Chondrocyte (in vitro differentiated cells): Measurements from ENCODE around the gene GPR89B. TPM values are rescaled to one million over a fixed set of nuclear protein-coding genes. Genes with fewer than 3 reads are reported as not detected.

ENCODE experiments used
- DNase-seq: peaks from one replicate; pipeline ENCODE4 v3.0.0; 2021; ENCODE audit warnings: mixed read lengths, low spot score
- H3K27ac Mint-ChIP-seq: one replicate; pipeline ENCODE4 v1.8.0; 2021; ENCODE audit warnings: mild to moderate bottlenecking, moderate library complexity, mixed read lengths; ENCODE audit not compliant: unreplicated experiment
- H3K27me3 Mint-ChIP-seq: 2 replicates; pipeline ENCODE4 v1.8.0; 2021; ENCODE audit warnings: low read depth, mixed read lengths
- H3K36me3 Mint-ChIP-seq: 2 replicates; pipeline ENCODE4 v1.8.0; 2021; ENCODE audit warnings: low read depth, mixed read lengths
- H3K4me1 Mint-ChIP-seq: 2 replicates; pipeline ENCODE4 v1.8.0; 2021; ENCODE audit warnings: low read depth, mild to moderate bottlenecking, mixed read lengths
- H3K4me3 Mint-ChIP-seq: one replicate; pipeline ENCODE4 v1.8.0; 2021; ENCODE audit warnings: mild to moderate bottlenecking, moderate library complexity, mixed read lengths; ENCODE audit not compliant: unreplicated experiment
- H3K9me3 Mint-ChIP-seq: 2 replicates; pipeline ENCODE4 v1.8.0; 2021; ENCODE audit warnings: low read depth, mixed read lengths
- total RNA-seq: library from RNA; stranded (reverse); gene quantifications from 3 replicates; pipeline ENCODE4 v1.2.1, GENCODE V29; 2021
- TF ChIP-seq, protein P1 (sequence below): fragments of 200-600 bp; sonication (generic); IDR thresholded peaks from 2 replicates; pipeline ENCODE4 v1.5.0; 2021; ENCODE audit warnings: antibody characterized with exemption, mild to moderate bottlenecking, moderate library complexity

Gene GPR89B
- total RNA-seq, 1 donor from 2014 or later = 8.8 TPM

DNA sequence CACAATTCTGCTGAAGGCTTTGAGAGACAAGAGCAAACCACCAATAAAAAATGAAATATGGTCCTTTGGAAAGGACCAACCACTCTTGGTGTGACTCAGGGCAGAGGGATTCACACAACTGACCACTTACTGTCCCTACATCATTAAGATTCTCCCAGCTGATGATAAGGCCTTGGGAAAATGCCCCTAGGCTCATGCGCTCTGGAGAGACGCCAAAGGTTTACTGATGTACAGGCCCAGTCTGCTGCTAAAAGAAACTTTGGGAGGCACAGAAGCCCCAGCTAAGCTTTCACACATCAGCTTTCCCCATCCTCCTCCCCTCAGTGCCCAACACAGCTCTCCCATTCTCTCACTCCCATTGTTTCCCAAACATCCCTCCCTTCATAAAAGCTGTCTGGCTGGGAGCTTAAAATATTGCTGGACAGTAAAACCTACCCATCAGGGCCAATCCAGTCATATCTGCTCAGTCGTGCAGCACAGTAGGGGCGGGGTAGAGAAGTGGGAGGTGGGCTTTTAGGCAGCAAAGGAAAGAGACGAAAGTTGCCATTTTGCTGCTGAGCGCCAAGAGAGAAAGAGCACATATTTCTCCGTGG is 25.9 kb upstream of the GPR89B start, which contains the start of gene GJA8:
TSS of gene GJA8 (plus strand) at position 543 of the 593 bp plus-strand sequence. CDS start 5,161 bp downstream, outside the sequence.
- Mint-ChIP-seq H3K4me1 (no peaks in the 10 kb centered on the region), H3K36me3 (no peaks in the 10 kb centered on the region), H3K9me3 (no peaks in the 10 kb centered on the region), H3K4me3 (no peak within 1 kb of the TSS), H3K27ac (no peak within 1 kb of the TSS), H3K27me3 (peaks cover 6% of the 10 kb centered on the region)
- TF ChIP-seq, protein P1, sequence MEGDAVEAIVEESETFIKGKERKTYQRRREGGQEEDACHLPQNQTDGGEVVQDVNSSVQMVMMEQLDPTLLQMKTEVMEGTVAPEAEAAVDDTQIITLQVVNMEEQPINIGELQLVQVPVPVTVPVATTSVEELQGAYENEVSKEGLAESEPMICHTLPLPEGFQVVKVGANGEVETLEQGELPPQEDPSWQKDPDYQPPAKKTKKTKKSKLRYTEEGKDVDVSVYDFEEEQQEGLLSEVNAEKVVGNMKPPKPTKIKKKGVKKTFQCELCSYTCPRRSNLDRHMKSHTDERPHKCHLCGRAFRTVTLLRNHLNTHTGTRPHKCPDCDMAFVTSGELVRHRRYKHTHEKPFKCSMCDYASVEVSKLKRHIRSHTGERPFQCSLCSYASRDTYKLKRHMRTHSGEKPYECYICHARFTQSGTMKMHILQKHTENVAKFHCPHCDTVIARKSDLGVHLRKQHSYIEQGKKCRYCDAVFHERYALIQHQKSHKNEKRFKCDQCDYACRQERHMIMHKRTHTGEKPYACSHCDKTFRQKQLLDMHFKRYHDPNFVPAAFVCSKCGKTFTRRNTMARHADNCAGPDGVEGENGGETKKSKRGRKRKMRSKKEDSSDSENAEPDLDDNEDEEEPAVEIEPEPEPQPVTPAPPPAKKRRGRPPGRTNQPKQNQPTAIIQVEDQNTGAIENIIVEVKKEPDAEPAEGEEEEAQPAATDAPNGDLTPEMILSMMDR = no peak
- no peak for DNase-seq

DNA sequence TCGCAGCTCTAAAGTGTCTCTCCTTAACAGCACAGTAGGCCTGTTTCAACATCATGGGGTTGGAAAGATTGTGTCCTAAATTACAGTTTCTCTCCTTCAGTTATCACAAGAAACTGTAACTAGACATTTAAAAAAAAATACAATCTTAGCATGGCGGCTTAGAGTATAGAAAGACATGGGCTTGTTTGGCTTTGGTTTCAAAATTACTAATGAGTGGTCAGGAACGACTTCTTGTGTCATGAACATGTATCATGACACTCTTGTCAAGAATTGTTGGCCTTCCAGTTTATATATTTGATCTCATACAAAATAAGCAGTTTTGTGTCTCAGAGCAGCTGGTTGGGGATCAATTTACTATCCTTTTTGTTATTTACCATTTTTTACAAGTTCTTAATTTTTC is 23.5 kb upstream of the GPR89B start:
- H3K4me3 Mint-ChIP-seq = no peak overlapping the region
- no peak overlapping the region for H3K27ac Mint-ChIP-seq
- no peaks in the 10 kb centered on the region for H3K36me3 Mint-ChIP-seq
- TF ChIP-seq, protein P1 = no peak
- H3K27me3 Mint-ChIP-seq = peaks cover 5% of the 10 kb centered on the region
- no peak for DNase-seq
- H3K4me1 Mint-ChIP-seq = no peaks in the 10 kb centered on the region
- no peaks in the 10 kb centered on the region for H3K9me3 Mint-ChIP-seq

DNA sequence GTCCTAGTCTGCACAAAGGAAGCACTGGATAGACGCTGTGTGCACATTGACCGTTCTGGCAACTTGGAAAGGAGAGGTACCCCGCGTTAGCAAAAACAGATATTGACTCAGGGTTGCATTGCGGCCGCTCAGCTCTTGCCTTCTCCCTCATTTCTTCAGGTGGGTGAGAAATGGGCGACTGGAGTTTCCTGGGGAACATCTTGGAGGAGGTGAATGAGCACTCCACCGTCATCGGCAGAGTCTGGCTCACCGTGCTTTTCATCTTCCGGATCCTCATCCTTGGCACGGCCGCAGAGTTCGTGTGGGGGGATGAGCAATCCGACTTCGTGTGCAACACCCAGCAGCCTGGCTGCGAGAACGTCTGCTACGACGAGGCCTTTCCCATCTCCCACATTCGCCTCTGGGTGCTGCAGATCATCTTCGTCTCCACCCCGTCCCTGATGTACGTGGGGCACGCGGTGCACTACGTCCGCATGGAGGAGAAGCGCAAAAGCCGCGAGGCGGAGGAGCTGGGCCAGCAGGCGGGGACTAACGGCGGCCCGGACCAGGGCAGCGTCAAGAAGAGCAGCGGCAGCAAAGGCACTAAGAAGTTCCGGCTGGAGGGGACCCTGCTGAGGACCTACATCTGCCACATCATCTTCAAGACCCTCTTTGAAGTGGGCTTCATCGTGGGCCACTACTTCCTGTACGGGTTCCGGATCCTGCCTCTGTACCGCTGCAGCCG is 20.3 kb upstream of the GPR89B start:
- H3K36me3 Mint-ChIP-seq = no peaks in the 10 kb centered on the region
- peaks cover 2% of the 10 kb centered on the region for H3K27me3 Mint-ChIP-seq
- no peak overlapping the region for H3K27ac Mint-ChIP-seq

DNA sequence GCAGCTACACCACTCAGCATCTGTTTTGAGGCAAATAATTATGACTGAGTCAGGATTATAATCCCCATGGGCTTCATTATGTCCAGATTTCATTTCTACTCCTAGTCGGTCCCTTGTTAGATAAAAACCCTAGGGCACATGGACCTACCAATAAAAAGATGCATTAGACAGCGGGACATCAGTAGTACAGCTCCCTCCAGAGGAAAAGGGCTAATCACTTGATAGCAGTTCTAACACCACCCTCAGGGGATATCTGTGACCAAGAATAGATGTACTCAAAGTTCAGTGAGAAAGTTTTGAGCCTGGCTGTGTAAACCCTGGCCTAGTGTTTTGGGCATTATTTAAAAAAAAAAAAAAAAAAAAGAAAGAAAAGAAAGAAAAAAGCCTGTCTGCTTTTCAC is 15.7 kb upstream of the GPR89B start:
- no peaks in the 10 kb centered on the region for H3K9me3 Mint-ChIP-seq
- H3K36me3 Mint-ChIP-seq = no peaks in the 10 kb centered on the region
- TF ChIP-seq, protein P1 = no peak
- H3K27ac Mint-ChIP-seq = no peak overlapping the region
- peaks cover 24% of the 10 kb centered on the region for H3K27me3 Mint-ChIP-seq
- H3K4me3 Mint-ChIP-seq = no peak overlapping the region
- no peak for DNase-seq
- H3K4me1 Mint-ChIP-seq = no peaks in the 10 kb centered on the region

More for the DNA sequence above, 20.3 kb upstream of the GPR89B start:
- no peak for DNase-seq
- Mint-ChIP-seq H3K4me1 (no peaks in the 10 kb centered on the region), H3K4me3 (no peak overlapping the region), H3K9me3 (no peaks in the 10 kb centered on the region)
- TF ChIP-seq, protein P1 = no peak

DNA sequence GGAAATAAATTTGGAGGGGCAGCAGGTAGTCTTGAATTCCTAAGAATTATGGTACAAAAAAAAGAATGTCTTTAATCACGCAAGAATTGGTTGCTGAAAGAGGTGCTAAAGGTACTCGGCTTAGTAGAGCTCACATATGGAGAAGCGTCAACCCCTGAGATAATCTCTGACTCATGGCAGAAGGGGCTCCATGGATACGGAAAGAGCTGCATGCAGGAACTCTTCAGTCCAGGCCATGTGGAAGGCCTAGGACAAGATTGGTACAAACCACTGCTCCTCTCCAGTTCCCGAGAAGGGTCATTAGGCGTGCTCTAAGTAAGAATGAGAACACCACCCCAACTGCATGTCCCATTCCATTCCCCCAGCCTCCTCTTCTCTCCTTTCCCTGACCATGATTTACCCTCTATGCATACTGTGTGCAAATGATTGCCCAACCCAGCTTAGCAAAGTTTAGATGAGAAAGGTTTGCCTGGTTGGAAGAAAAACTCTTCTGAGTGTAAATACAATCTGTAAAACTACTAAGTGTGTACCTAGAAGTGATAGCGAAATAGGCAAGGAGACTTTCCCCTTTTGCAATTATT is 14.8 kb upstream of the GPR89B start:
- H3K4me1 Mint-ChIP-seq = no peaks in the 10 kb centered on the region
- peaks cover 24% of the 10 kb centered on the region for H3K27me3 Mint-ChIP-seq
- no peak overlapping the region for H3K4me3 Mint-ChIP-seq
- no peaks in the 10 kb centered on the region for H3K9me3 Mint-ChIP-seq
- TF ChIP-seq, protein P1 = no peak
- DNase-seq = no peak
- H3K36me3 Mint-ChIP-seq = no peaks in the 10 kb centered on the region
- no peak overlapping the region for H3K27ac Mint-ChIP-seq
